Skeletal muscle cell (primary cell): ENCODE results near the gene GALNT3.

Experiments
- DNase-seq: peaks from one replicate; pipeline ENCODE4 v3.0.0-alpha.2; 2010; ENCODE audit warnings: low read depth
- H3K4me3 ChIP-seq: 2 replicates; pipeline ENCODE4 v1.5.1; 2011; ENCODE audit warnings: low read depth, mild to moderate bottlenecking, control low read depth, low read length, moderate library complexity

Gene GALNT3

GRCh38 chr2:165801176-165801575, 7.1 kb upstream of the GALNT3 start:
- no peak overlapping the region for H3K4me3 ChIP-seq
- DNase-seq, result no peak

GRCh38 chr2:165796819-165797530, 2.9 kb upstream of the GALNT3 start:
- no peak overlapping the region for H3K4me3 ChIP-seq
- DNase-seq, result no peak

- H3K4me3 ChIP-seq, result no peak overlapping the region
- DNase-seq, result no peak
These were observed 2.1 kb upstream of the GALNT3 start for GRCh38 chr2:165796129-165796528.

- no peak for DNase-seq
- peak overlapping the region; percentile 61 for H3K4me3 ChIP-seq
These were observed 964 bp upstream of the GALNT3 start for GRCh38 chr2:165795011-165795410.

GRCh38 chr2:165794536-165794928, 485 bp upstream of the GALNT3 start:
- peak overlapping the region; percentile 61 for H3K4me3 ChIP-seq
- DNase-seq, result no peak

- H3K4me3 ChIP-seq, result peak overlapping the region; percentile 61
- DNase-seq, result no peak
These were observed 777 bp downstream of the GALNT3 start for GRCh38 chr2:165793161-165793778.

- no peak for DNase-seq
- no peak overlapping the region for H3K4me3 ChIP-seq
These were observed 2.0 kb downstream of the GALNT3 start for GRCh38 chr2:165792104-165792454.

GRCh38 chr2:165791421-165792103, 2.5 kb downstream of the GALNT3 start:
- H3K4me3 ChIP-seq, result no peak overlapping the region

GRCh38 chr2:165790466-165790865, 3.6 kb downstream of the GALNT3 start:
- no peak overlapping the region for H3K4me3 ChIP-seq
- DNase-seq, result no peak

More at GRCh38 chr2:165791421-165792103, 2.5 kb downstream of the GALNT3 start:
- no peak for DNase-seq

- DNase-seq, result no peak
- H3K4me3 ChIP-seq, result no peak overlapping the region
These were observed 6.7 kb downstream of the GALNT3 start for GRCh38 chr2:165787334-165787733.

GRCh38 chr2:165779706-165780105, 14.3 kb downstream of the GALNT3 start:
- H3K4me3 ChIP-seq, result no peak overlapping the region
- DNase-seq, result no peak

- DNase-seq, result no peak
- no peak overlapping the region for H3K4me3 ChIP-seq
These were observed 15.2 kb downstream of the GALNT3 start for GRCh38 chr2:165778653-165779451.

- no peak overlapping the region for H3K4me3 ChIP-seq
- no peak for DNase-seq
These were observed 15.9 kb downstream of the GALNT3 start for GRCh38 chr2:165778187-165778556.

- no peak overlapping the region for H3K4me3 ChIP-seq
- no peak for DNase-seq
These were observed 16.4 kb downstream of the GALNT3 start for GRCh38 chr2:165777522-165778186.

- no peak overlapping the region for H3K4me3 ChIP-seq
- DNase-seq, result no peak
These were observed 17.3 kb downstream of the GALNT3 start for GRCh38 chr2:165776796-165777195.

GRCh38 chr2:165776013-165776412, 18.0 kb downstream of the GALNT3 start:
- no peak overlapping the region for H3K4me3 ChIP-seq
- DNase-seq, result no peak

GRCh38 chr2:165773684-165774083, 20.4 kb downstream of the GALNT3 start:
- DNase-seq, result no peak
- no peak overlapping the region for H3K4me3 ChIP-seq

- no peak overlapping the region for H3K4me3 ChIP-seq
- DNase-seq, result no peak
These were observed 21.9 kb downstream of the GALNT3 start for GRCh38 chr2:165772183-165772582.

- no peak overlapping the region for H3K4me3 ChIP-seq
- no peak for DNase-seq
These were observed 27.6 kb downstream of the GALNT3 start for GRCh38 chr2:165766326-165766927.
